Ovary (tissue), 3 donors: ENCODE data around the gene LRRTM3.

Experiments used
- EP300 ChIP-seq: sonication (generic); formaldehyde crosslinking; IDR thresholded peaks from one replicate; pipeline ENCODE4 v1.6.1; 2017; ENCODE audit warnings: antibody characterized with exemption
- POLR2A ChIP-seq: fragments of 450-650 bp; IDR thresholded peaks from one replicate; pipeline ENCODE4 v1.6.1; 2017; ENCODE audit warnings: antibody characterized with exemption, mild to moderate bottlenecking, moderate library complexity
- TF ChIP-seq, protein P1 (sequence below), 3 donors: fragments of 450-650 bp in 2 of 3; fragments of 200-600 bp in 1 of 3; IDR thresholded peaks; one replicate each; pipeline versions ENCODE4 v1.5.1 to v1.8.0; 2016 to 2022; ENCODE audit warnings: antibody characterized with exemption in 3 of 3, mild to moderate bottlenecking in 1 of 3
- donor health status: DM: no; HTN: no; CAD: no.

DNA sequence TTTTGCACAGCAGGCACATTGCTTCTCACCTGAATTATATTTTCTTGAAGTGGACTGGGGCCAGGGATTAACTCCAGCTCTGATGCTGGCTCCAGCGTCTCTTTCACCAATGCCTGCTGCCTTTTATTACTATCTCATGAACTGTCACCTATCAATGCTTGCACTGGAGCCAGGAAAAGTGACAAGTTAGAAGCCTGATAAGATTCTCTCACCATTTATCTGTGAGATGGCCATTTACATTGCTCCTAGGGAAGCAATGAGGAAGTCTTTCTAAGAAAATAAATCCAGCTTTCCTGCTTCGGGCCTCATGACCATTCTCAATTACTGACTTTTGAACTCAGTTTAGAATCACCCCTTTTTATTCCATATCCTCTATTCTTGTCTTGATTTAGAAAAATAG, 48.5 kb upstream of the LRRTM3 start:
- TF ChIP-seq, protein P1, sequence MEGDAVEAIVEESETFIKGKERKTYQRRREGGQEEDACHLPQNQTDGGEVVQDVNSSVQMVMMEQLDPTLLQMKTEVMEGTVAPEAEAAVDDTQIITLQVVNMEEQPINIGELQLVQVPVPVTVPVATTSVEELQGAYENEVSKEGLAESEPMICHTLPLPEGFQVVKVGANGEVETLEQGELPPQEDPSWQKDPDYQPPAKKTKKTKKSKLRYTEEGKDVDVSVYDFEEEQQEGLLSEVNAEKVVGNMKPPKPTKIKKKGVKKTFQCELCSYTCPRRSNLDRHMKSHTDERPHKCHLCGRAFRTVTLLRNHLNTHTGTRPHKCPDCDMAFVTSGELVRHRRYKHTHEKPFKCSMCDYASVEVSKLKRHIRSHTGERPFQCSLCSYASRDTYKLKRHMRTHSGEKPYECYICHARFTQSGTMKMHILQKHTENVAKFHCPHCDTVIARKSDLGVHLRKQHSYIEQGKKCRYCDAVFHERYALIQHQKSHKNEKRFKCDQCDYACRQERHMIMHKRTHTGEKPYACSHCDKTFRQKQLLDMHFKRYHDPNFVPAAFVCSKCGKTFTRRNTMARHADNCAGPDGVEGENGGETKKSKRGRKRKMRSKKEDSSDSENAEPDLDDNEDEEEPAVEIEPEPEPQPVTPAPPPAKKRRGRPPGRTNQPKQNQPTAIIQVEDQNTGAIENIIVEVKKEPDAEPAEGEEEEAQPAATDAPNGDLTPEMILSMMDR (IDR thresholded peaks at IDR 0.05) = no peak
- TF ChIP-seq POLR2A (no peak), EP300 (no peak)
